Thoracic aorta (tissue), 2 donors: ENCODE results near the gene MYLK. TPM values are rescaled to one million over a fixed set of nuclear protein-coding genes. Genes with fewer than 3 reads are reported as not detected.
"Not testable (repeated sequence)": the region's sequence is repeated elsewhere in the genome, so short reads cannot be mapped to it uniquely, and the experiment has no call there.

Source experiments
- ATAC-seq: fragments of 150-250 bp; one replicate; pipeline ENCODE4 v1.8.0; 2017; ENCODE audit warnings: low read depth; ENCODE audit not compliant: insufficient number of reproducible peaks, low FRiP score
- DNase-seq: peaks from one replicate; pipeline ENCODE4 v3.0.0-alpha.2; 2020; ENCODE audit warnings: low spot score
- H3K27ac ChIP-seq, 2 donors: fragments of 200-600 bp; sonication (generic); 1 replicate in 1 of 2; 2 replicates in 1 of 2; pipeline ENCODE4 v1.5.1; 2016; ENCODE audit warnings: mild to moderate bottlenecking in 2 of 2, moderate library complexity in 2 of 2
- H3K27me3 ChIP-seq: fragments of 200-600 bp; sonication (generic); replicated peaks from 2 replicates; pipeline ENCODE4 v1.6.0; 2016; ENCODE audit warnings: mild to moderate bottlenecking; ENCODE audit not compliant: insufficient read depth
- H3K36me3 ChIP-seq: fragments of 200-600 bp; sonication (generic); one replicate; pipeline ENCODE4 v1.5.1; 2016
- H3K4me1 ChIP-seq, 2 donors: fragments of 200-600 bp; sonication (generic); 1 replicate in 1 of 2; 2 replicates in 1 of 2; pipeline versions ENCODE4 v1.5.1 to v1.6.0; 2016; ENCODE audit warnings: low read depth in 2 of 2, mild to moderate bottlenecking in 1 of 2; ENCODE audit not compliant: control insufficient read depth in 1 of 2
- H3K4me3 ChIP-seq: fragments of 200-600 bp; sonication (generic); 2 replicates; pipeline ENCODE4 v1.5.1; 2016; ENCODE audit warnings: mild to moderate bottlenecking
- H3K9me3 ChIP-seq: fragments of 200-600 bp; sonication (generic); 2 replicates; pipeline ENCODE4 v1.5.1; 2016
- CTCF ChIP-seq: fragments of 200-600 bp; sonication (generic); IDR thresholded peaks from one replicate; pipeline ENCODE4 v1.5.1; 2019; ENCODE audit warnings: antibody characterized with exemption
- total RNA-seq, 2 donors: library from RNA; depleted of rRNA; stranded (reverse); fragments of >200 nt; gene quantifications; one replicate each; pipeline versions ENCODE4 v1.1.0 to v1.2.3, GENCODE V29; 2016

The MYLK gene
- total RNA-seq, 2 donors from 2014 or later: 483 to 563 TPM

GRCh38 chr3:123740391-123740822 is 143.7 kb downstream of the MYLK start:
- H3K36me3 ChIP-seq: peaks cover 22% of the 10 kb centered on the region
- no peak for ATAC-seq
- no peaks in the 10 kb centered on the region for H3K9me3 ChIP-seq
- peaks cover 9 to 55% of the 10 kb centered on the region in 2 donors for H3K4me1 ChIP-seq
- no peak overlapping the region for H3K4me3 ChIP-seq
- peak overlapping the region; percentile 57 to 59 for H3K27ac ChIP-seq
- H3K27me3 ChIP-seq: no peaks in the 10 kb centered on the region
- DNase-seq: no peak
- TF ChIP-seq CTCF: no peak

DNA sequence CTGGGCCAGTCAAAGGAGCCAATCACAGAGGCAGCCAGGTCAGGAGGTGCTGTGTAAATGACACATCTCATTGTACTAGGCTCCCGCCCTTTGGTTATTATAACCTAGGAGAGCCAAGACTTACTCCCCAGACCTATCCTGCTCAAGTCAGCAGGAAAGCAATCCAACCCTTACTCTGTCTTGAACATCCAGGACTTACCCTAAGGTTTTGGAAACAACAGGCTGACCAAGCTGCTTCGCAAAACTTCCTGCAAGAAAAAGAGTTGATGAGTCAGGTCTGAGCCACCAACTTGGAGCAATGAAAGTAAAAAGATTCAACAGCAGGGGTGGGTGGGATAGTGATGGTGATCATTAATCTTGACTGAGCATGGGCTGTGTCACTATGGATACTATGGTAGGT is 144.4 kb downstream of the MYLK start:
- DNase-seq (no peak), ATAC-seq (no peak)
- Histone ChIP-seq H3K9me3 (no peaks in the 10 kb centered on the region), H3K27ac (peak overlapping the region; percentile 21 to 45), H3K36me3 (peaks cover 26% of the 10 kb centered on the region), H3K4me1 (peaks cover 9 to 54% of the 10 kb centered on the region in 2 donors), H3K27me3 (no peaks in the 10 kb centered on the region), H3K4me3 (no peak overlapping the region)
- no peak for TF ChIP-seq CTCF

GRCh38 chr3:123739106-123739505 is 145.0 kb downstream of the MYLK start:
- DNase-seq (no peak), ATAC-seq (no peak)
- TF ChIP-seq CTCF: no peak
- Histone ChIP-seq H3K27ac (peak overlapping the region; percentile 21 to 45), H3K4me1 (peaks cover 7 to 59% of the 10 kb centered on the region in 2 donors), H3K4me3 (no peak overlapping the region), H3K27me3 (no peaks in the 10 kb centered on the region), H3K36me3 (peaks cover 27% of the 10 kb centered on the region), H3K9me3 (no peaks in the 10 kb centered on the region)

- H3K9me3 ChIP-seq, DNase-seq, H3K4me3 ChIP-seq, H3K27ac ChIP-seq, H3K27me3 ChIP-seq, ATAC-seq: not testable (repeated sequence)
- Histone ChIP-seq H3K36me3 (peaks cover 30% of the 10 kb centered on the region), H3K4me1 (peaks cover 3 to 53% of the 10 kb centered on the region in 2 donors)
Observed at GRCh38 chr3:123738522-123738921, 145.6 kb downstream of the MYLK start.

DNA sequence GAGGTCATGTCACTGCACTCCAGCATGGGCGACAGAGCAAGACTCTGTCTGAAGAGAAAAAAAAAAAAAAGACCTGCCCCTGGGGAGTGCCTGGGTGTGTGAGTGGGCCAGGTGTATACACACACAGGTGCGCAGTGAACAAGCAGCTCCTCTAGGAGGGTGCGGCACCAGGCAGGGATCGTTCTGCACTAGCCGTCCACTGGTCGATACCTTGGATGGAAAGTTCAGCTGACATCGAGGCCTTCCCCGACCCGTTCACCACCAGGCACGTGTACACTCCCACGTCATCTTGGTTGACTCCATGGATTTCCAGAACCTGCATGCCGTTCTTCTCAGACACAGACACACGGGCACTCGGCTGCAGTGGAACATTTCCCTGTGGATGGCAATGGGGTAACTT is 147.0 kb downstream of the MYLK start:
- H3K4me1 ChIP-seq: peaks cover 3 to 39% of the 10 kb centered on the region in 2 donors
- H3K27me3 ChIP-seq: no peaks in the 10 kb centered on the region
- H3K9me3 ChIP-seq: no peaks in the 10 kb centered on the region
- ATAC-seq (no peak), DNase-seq (no peak)
- H3K4me3 ChIP-seq: no peak overlapping the region
- H3K27ac ChIP-seq: no peak overlapping the region
- H3K36me3 ChIP-seq: peaks cover 37% of the 10 kb centered on the region
- no peak for TF ChIP-seq CTCF

GRCh38 chr3:123735456-123735855 is 148.7 kb downstream of the MYLK start:
- no peaks in the 10 kb centered on the region for H3K9me3 ChIP-seq
- H3K4me3 ChIP-seq: no peak overlapping the region
- DNase-seq: no peak
- TF ChIP-seq CTCF: no peak
- H3K27ac ChIP-seq: no peak overlapping the region
- H3K27me3 ChIP-seq: no peaks in the 10 kb centered on the region
- peaks cover 37% of the 10 kb centered on the region for H3K36me3 ChIP-seq
- H3K4me1 ChIP-seq: peaks cover 0 to 22% of the 10 kb centered on the region in 2 donors
- no peak for ATAC-seq
